OCI-LY7 (cell line): ENCODE results near the gene COX7B2. TPM values are rescaled to one million over a fixed set of nuclear protein-coding genes. Genes with fewer than 3 reads are reported as not detected.

Experiments
- BruUV-seq: library from RNA; stranded (reverse); fragments of 400-500 nt; replicated peaks from 2 replicates; lab custom pipeline; 2021; lab: Mats Ljungman, UMichigan
- CTCF ChIA-PET: fragments of 300-600 bp; sonication (Branson Sonifier 250); formaldehyde crosslinking; loops from one replicate; lab custom pipeline; 2022; ENCODE audit warnings: antibody characterized with exemption; ENCODE audit not compliant: unreplicated experiment; lab: Charles Lee
- POLR2A ChIA-PET: fragments of 300-600 bp; sonication (Branson Sonifier 250); formaldehyde crosslinking; loops from one replicate; lab custom pipeline; 2022; ENCODE audit warnings: antibody characterized with exemption; lab: Charles Lee
- DNase-seq: peaks from one replicate; pipeline ENCODE4 v3.0.0-alpha.2; 2015; ENCODE audit warnings: low spot score
- H2AFZ ChIP-seq: fragments of 200-600 bp; sonication (generic), shearing (Covaris generic); 2 replicates; pipeline ENCODE4 v1.6.1; 2014; ENCODE audit warnings: mild to moderate bottlenecking, antibody characterized with exemption, low read length, moderate library complexity
- H3K27ac ChIP-seq: fragments of 200-600 bp; sonication (generic); 2 replicates; pipeline ENCODE4 v1.5.1; 2014; ENCODE audit warnings: mixed run types, low read depth, mild to moderate bottlenecking, moderate library complexity, low read length, inconsistent platforms; ENCODE audit not compliant: poor library complexity, severe bottlenecking
- H3K36me3 ChIP-seq: fragments of 200-600 bp; sonication (generic); 2 replicates; pipeline ENCODE4 v1.6.1; 2014; ENCODE audit warnings: mild to moderate bottlenecking, antibody characterized with exemption, low read length, moderate library complexity, mixed read lengths; ENCODE audit not compliant: insufficient read depth
- H3K4me1 ChIP-seq: fragments of 200-600 bp; sonication (generic); 2 replicates; pipeline ENCODE4 v1.5.1; 2014; ENCODE audit warnings: mild to moderate bottlenecking, low read length; ENCODE audit not compliant: insufficient read depth, poor library complexity, severe bottlenecking
- H3K4me2 ChIP-seq: fragments of 200-600 bp; sonication (generic); 2 replicates; pipeline ENCODE4 v1.6.1; 2014; ENCODE audit warnings: mild to moderate bottlenecking, low read length
- H3K4me3 ChIP-seq: fragments of 200-600 bp; sonication (generic); 2 replicates; pipeline ENCODE4 v1.5.1; 2014; ENCODE audit warnings: mild to moderate bottlenecking, low read depth, low read length; ENCODE audit not compliant: poor library complexity, severe bottlenecking
- H3K79me2 ChIP-seq: fragments of 200-600 bp; sonication (generic); 2 replicates; pipeline ENCODE4 v1.6.1; 2016; ENCODE audit warnings: low read depth, mild to moderate bottlenecking, low read length, moderate library complexity, mixed read lengths; ENCODE audit not compliant: insufficient read depth
- H3K9me2 ChIP-seq: fragments of 200-600 bp; sonication (generic); 2 replicates; pipeline ENCODE4 v1.6.1; 2016; ENCODE audit warnings: mild to moderate bottlenecking, low read length, mixed read lengths; ENCODE audit not compliant: insufficient read depth
- H3K9me3 ChIP-seq: fragments of 200-600 bp; sonication (generic); 2 replicates; pipeline ENCODE4 v1.6.1; 2014; ENCODE audit warnings: mild to moderate bottlenecking, mixed run types, low read length, mixed read lengths
- H4K20me1 ChIP-seq: fragments of 200-600 bp; sonication (generic); 2 replicates; pipeline ENCODE4 v1.6.1; 2014; ENCODE audit warnings: mild to moderate bottlenecking, antibody characterized with exemption, low read length, moderate library complexity, mixed read lengths; ENCODE audit not compliant: insufficient read depth
- EZH2phosphoT487 ChIP-seq: fragments of 200-600 bp; sonication (generic); IDR thresholded peaks from 2 replicates; pipeline ENCODE4 v1.6.1; 2018; ENCODE audit warnings: low read depth, borderline replicate concordance, mild to moderate bottlenecking, mixed run types, antibody characterized with exemption, low read length, moderate library complexity, mixed read lengths
- intact Hi-C: fragments of 100-400 bp; cut with micrococcal nuclease; formaldehyde crosslinking; loops from one replicate; pipeline ENCODE4 v1.10.0; 2022; ENCODE audit not compliant: unreplicated experiment
- total RNA-seq, 2 experiments: library from RNA; depleted of rRNA in 1 of 2; stranded (reverse); fragments of >200 nt in 1 of 2; shearing (Covaris generic) in 1 of 2; gene quantifications; 2 replicates each; pipeline ENCODE4 v1.2.3, GENCODE V29; 2014 to 2022
- TF ChIP-seq, protein P1 (sequence below): fragments of 200-600 bp; sonication (generic); conservative IDR thresholded peaks from 2 replicates; pipeline ENCODE4 v1.5.1; 2014; ENCODE audit warnings: mild to moderate bottlenecking, antibody characterized with exemption, low read length, moderate library complexity, mixed read lengths

Gene COX7B2
- total RNA-seq, 2 experiments from 2014 or later = not detected

DNA sequence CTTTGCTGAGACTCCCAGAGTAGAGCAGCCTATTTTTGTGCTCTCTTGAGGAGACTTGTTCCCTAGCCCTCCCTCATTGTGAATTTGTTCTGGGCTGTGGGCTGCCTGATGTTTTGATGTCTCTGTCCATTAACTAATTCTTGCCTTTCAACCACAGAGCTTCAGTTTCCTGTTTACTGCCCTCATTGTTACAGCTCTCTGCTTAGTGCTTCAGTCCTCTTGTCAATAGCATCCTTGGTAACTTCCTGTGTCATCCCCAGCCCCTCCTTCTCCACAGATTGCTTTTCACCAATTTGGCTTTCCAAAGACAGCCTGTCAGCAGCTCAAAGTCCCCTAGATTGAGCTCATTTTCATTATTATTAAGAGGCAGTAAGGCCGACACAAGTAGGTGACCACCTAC, 69.9 kb downstream of the COX7B2 start:
- no peak for DNase-seq
- POLR2A ChIA-PET = no interaction called here
- Histone ChIP-seq H3K79me2 (no peaks in the 10 kb centered on the region), H3K4me1 (no peaks in the 10 kb centered on the region), H3K36me3 (no peaks in the 10 kb centered on the region), H3K9me2 (no peaks in the 10 kb centered on the region), H3K4me3 (no peak overlapping the region), H3K27ac (no peak overlapping the region), H2AFZ (no peak overlapping the region), H3K9me3 (no peaks in the 10 kb centered on the region), H3K4me2 (no peak overlapping the region), H4K20me1 (no peaks in the 10 kb centered on the region)
- intact Hi-C loops = no loop called here
- TF ChIP-seq EZH2phosphoT487 = no peak
- TF ChIP-seq, protein P1, sequence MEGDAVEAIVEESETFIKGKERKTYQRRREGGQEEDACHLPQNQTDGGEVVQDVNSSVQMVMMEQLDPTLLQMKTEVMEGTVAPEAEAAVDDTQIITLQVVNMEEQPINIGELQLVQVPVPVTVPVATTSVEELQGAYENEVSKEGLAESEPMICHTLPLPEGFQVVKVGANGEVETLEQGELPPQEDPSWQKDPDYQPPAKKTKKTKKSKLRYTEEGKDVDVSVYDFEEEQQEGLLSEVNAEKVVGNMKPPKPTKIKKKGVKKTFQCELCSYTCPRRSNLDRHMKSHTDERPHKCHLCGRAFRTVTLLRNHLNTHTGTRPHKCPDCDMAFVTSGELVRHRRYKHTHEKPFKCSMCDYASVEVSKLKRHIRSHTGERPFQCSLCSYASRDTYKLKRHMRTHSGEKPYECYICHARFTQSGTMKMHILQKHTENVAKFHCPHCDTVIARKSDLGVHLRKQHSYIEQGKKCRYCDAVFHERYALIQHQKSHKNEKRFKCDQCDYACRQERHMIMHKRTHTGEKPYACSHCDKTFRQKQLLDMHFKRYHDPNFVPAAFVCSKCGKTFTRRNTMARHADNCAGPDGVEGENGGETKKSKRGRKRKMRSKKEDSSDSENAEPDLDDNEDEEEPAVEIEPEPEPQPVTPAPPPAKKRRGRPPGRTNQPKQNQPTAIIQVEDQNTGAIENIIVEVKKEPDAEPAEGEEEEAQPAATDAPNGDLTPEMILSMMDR = no peak
- CTCF ChIA-PET = interaction anchor here (0.7 kb wide), 1 partner anchor 45 kb away, joined by 3 read pairs; no protein-coding TSS in a partner anchor
- no TSS peak for BruUV-seq

DNA sequence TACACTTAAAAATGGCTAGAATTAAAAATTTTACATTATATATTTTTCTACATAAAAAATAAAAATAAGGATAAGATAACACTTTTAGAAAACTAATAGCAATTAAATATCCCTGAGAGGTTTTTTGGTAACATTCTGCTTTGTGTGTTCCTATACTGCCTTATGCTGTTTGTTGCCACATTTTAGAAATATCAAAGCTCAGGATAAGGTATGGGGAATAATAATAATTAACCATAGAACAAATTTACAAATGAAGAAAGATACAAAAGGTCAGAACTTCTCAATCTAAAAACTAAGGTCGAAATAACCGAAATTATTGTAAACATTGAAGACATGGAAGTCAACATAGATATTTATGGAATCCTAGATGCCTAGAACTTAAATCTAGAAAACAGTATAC, 71.4 kb downstream of the COX7B2 start:
- Histone ChIP-seq H3K4me3 (no peak overlapping the region), H4K20me1 (no peaks in the 10 kb centered on the region), H3K4me2 (no peak overlapping the region), H3K79me2 (no peaks in the 10 kb centered on the region), H3K4me1 (no peaks in the 10 kb centered on the region), H3K9me2 (no peaks in the 10 kb centered on the region), H3K36me3 (no peaks in the 10 kb centered on the region), H2AFZ (no peak overlapping the region), H3K9me3 (no peaks in the 10 kb centered on the region), H3K27ac (no peak overlapping the region)
- intact Hi-C loops = no loop called here
- ChIA-PET CTCF (no interaction called here), POLR2A (no interaction called here)
- DNase-seq = no peak
- TF ChIP-seq, protein P1 = no peak
- no peak for TF ChIP-seq EZH2phosphoT487
- no TSS peak for BruUV-seq

DNA sequence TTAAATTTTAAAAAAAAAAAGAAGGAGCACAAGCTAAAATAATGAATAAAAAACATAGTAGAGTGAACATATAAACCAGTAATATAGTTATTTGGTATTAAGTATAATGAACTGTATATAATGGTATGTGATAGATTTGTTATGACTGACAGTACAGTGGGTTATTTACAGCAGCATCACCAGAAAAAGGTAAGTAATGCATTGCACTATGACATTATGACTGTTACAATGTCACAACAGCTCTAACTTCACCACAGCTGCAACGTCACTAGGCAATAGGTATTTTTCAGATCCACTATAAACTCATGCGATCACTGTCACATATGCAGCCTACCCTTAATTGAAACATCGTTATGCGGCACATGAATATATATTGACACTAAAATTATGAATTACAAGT, 72.5 kb downstream of the COX7B2 start:
- CTCF ChIA-PET = no interaction called here
- H3K27ac ChIP-seq = no peak overlapping the region

More for the DNA sequence above, 72.5 kb downstream of the COX7B2 start:
- TF ChIP-seq, protein P1 = no peak
- no peak for TF ChIP-seq EZH2phosphoT487
- H4K20me1 ChIP-seq = no peaks in the 10 kb centered on the region
- no peaks in the 10 kb centered on the region for H3K79me2 ChIP-seq
- no peaks in the 10 kb centered on the region for H3K9me2 ChIP-seq
- DNase-seq = no peak
- intact Hi-C loops = no loop called here
- no peak overlapping the region for H3K4me2 ChIP-seq
- no peaks in the 10 kb centered on the region for H3K4me1 ChIP-seq
- H2AFZ ChIP-seq = no peak overlapping the region
- no TSS peak for BruUV-seq
- H3K9me3 ChIP-seq = no peaks in the 10 kb centered on the region
- no peak overlapping the region for H3K4me3 ChIP-seq
- POLR2A ChIA-PET = no interaction called here
- no peaks in the 10 kb centered on the region for H3K36me3 ChIP-seq
